HG02973 (cell line): ENCODE results near the gene MAGI2.

Source experiments
- ATAC-seq: cut with Tn5 transposase; IDR thresholded peaks from one replicate; pipeline ENCODE4 v1.9.1; 2021; ENCODE audit warnings: moderate library complexity; ENCODE audit not compliant: unreplicated experiment

Gene MAGI2

GRCh38 chr7:78215199-78215598 is 1238.3 kb downstream of the MAGI2 start:
- ATAC-seq = no peak

DNA sequence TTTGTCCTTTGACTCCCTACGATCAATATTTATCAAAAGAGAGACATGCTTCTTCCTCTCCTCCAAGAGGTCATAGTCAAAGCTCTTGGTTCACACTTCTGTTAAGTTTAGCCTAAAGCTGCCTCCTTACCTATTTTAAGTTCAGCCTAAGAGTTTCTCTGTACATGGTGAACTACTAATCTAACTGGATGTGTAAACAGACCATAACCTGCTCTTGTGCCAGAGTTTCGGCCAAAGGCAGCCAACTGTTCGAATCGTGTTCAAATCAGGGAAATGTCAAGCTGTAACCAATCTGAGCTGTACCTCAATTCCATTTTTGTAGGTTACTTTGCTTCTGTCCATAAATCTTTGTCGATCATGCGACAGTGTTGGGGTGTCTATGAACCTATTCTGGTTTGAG is 1240.1 kb downstream of the MAGI2 start:
- no peak for ATAC-seq

- no peak for ATAC-seq
These were observed 1240.9 kb downstream of the MAGI2 start for GRCh38 chr7:78212476-78213060.

GRCh38 chr7:78207269-78207668 is 1246.2 kb downstream of the MAGI2 start:
- ATAC-seq = no peak

DNA sequence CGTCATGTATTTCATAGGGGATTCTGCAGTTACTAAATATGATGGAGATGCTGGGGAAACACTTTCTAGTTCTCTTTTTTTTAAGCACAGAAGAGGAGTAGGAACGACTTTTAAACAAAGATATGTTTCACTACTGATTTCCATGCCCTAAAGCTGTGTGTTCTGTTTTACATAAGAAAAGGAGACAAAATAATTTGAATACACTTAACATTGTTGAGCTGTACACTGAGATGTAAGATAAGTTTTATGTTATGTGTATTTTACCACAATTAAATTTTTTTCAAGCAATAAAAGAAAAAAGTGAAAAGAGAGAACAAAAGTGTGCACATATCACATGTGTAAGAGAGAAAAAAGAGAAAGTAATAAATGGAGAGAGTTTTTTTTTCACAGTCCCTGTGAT is 1246.7 kb downstream of the MAGI2 start:
- ATAC-seq = no peak

DNA sequence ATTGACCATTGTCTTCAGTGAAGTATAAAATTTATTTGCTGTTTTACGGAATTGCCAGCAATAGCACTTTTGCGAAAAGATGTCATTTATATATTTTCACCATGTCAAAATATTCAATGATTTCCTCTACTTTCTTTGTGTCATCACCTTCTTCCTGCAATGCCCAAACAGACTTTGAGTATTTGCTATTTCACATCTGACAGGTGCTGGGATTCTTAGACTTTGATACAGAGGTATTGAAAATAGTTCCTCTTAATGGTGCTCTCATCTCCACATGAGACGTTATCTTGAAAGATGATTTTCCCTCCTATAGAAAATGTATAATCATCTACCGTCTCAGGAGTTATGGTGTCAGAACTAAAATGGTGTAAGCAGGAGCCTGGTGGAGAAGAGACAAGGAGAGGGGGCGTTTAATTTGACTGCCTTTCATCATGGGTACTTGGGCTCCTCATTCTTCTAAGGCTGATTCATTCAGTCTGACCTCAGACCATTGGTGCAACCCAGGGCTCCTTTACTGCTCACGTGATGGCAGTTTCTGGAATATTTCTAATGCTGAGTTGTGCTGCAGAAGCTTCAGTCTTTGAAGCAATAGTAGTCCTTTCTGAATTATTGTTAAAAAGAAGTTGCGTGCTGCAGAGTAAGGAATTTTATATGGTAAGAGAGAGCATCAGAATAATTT is 1250.3 kb downstream of the MAGI2 start:
- no peak for ATAC-seq

DNA sequence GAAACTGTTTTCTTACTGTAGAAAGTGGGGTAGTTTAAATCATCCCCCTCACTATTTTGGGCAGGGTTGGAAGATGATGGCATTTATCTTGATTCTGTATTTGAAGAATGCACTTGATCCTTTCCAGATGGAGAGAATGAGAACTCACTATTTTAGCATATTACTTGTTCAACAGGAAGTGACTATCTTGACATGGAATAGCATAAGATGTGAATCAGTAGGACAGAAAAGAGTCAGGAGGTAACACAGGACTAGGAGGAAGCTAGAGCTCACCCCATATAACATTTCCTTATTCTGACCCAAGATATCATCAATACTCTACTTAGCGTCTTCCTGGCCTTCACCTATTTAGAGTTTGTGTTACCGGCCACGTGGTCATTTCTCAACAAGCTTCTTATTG is 1254.7 kb downstream of the MAGI2 start:
- no peak for ATAC-seq

DNA sequence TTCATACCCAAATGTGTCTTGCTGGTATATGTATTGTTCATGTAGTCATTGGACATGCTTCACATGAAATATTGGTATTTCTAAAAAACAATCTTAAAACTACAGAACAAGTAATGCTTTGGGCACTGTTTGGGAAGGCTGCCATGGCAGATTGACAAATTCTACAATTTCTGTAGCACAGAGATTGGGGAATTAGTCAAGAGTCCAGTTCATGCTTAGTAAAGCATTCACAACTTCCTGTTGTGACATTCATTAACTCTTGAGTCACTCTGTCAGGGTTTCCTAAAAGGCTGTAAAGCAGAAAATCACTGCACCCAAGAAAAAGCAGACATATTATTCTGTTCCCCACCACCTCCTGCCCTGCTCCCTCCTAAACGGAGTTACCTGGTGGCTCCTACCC is 1256.0 kb downstream of the MAGI2 start:
- no peak for ATAC-seq

DNA sequence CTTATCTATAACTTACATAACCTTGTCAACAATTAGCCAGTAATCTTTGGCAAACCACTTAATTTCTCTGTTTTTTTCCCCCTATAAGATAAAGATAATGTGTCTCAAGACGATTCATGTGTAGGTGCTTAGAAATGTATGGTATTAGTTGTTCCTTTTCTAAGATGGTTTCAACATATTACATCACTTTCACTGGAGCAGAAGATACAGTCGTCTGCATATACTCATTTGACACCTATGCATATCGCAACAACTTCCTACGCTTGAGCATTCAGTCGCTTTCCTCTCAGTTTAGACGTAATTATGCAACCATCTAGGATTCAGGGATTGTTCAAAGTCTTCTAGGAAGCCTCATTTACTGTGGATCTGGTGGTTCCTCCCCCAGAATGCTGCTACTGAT is 1258.2 kb downstream of the MAGI2 start:
- ATAC-seq = no peak

- no peak for ATAC-seq
These were observed 1258.9 kb downstream of the MAGI2 start for GRCh38 chr7:78194611-78195010.

DNA sequence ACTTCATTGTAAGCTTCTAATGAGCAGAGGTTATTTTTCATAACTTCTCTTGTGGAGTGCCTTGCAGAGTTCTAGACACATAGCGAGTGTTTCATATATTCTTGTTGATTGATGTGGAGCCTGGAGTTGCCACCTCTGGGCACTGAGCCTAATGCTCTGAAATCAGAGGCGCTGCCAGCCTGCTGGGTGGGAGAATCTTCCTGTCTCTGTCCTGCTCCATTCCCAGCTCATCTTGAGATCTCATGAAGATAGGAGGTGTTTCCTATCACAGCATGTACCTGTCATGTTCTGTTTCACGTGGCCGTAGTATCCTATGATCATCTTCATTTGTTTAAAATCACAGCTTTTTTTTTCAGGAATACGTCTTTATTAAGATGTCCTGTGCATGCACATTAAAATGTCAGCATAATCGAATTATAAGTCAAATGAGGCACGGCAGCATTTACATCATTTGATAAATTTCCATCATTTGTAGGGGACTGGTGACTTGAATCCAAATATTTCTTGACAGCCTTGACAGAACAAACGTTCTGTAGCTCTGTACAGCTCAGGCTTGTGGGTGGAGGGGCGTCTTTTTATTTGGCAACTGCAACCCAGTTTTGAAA is 1261.9 kb downstream of the MAGI2 start:
- no peak for ATAC-seq

GRCh38 chr7:78189762-78190161 is 1263.7 kb downstream of the MAGI2 start:
- ATAC-seq = no peak

- ATAC-seq = no peak
These were observed 1268.2 kb downstream of the MAGI2 start for GRCh38 chr7:78185149-78185745.

DNA sequence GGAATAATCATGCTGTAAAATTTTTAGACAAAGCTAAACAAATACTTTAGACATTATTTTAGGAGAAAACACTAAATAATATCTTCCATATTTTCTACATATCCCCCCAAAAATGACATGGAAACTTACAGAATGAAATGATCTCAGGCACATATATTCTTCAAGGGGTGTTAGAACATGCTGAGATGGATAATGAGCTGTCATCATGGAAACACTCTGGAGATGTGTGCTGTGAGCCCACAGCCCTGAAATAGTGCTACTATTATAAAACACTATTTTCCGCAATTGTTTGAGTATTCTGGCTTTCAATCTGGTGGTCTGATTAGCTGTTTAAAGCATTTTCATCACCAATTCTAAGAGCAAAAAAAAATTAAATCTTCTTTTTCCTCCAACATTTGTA is 1269.2 kb downstream of the MAGI2 start:
- no peak for ATAC-seq

- ATAC-seq = no peak
These were observed 1273.5 kb downstream of the MAGI2 start for GRCh38 chr7:78179827-78180477.

DNA sequence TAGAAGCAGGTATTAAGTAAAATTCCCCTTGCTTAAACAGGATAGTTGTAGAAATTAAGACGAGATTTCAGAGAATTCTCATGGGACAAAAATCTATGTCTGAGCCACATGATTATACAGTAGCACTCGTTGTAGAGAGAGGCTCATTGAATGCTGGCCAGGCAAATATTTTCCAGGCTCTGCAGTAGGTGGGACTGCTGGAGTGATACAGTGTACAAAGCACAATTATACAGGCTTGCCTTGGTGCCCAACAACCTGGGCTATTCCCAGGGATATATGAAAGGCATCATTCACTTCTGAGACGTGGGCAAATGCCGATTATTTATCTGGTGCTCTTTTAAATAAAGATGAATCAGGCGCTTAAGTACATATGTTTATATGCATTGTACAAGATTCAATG is 1274.3 kb downstream of the MAGI2 start:
- no peak for ATAC-seq

DNA sequence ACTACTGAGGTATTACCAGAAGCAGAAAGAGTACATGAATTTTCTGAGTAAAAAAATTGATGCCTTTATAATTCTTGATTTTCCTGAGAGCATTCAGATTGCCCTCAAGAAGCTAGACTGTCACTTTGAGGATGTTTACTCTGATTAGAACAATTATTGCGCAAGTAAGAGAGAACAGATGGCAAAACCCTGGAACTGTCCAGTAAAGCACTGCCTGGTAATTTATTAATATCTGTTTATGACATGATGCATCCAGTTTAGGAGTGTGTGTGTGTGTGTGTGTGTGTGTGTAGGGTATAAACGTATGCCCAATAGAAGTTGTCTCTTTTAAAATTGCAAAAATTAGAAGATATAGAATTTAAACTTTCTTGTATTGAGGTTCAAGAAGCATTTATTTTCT is 1275.1 kb downstream of the MAGI2 start:
- ATAC-seq = no peak

GRCh38 chr7:78176171-78176570 is 1277.3 kb downstream of the MAGI2 start:
- ATAC-seq = no peak

- ATAC-seq = no peak
These were observed 1278.0 kb downstream of the MAGI2 start for GRCh38 chr7:78175330-78176100.

DNA sequence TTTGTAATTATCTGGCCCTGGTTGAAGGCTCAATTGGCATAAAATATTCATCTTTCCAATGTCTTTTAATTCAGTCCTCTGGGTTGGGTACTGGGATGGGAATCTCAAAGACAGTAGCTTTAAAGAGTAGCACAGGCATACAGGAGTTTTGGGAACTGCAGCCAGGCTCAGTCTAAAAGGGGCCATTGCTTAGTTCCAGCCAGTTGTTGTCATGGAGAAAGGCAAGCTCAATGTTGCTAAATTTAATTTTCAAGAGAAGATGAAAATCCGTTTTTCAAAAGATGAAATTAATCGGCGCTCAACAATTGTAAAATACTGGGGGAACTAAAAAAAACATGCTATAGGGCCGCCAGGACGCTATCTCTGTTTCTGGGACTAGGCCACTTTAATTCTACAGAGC is 1279.8 kb downstream of the MAGI2 start:
- no peak for ATAC-seq
